NCI-H2227 treated with DMSO at 0.1 percent for 48 hours (cell line): ENCODE measurements around the gene RIPOR3.
"Not testable (repeated sequence)": the region's sequence is repeated elsewhere in the genome, so short reads cannot be mapped to it uniquely, and the experiment has no call there.

Experiments used
- DNase-seq: peaks from one replicate; lab custom pipeline; 2025; lab: John Stamatoyannopoulos, UW

The RIPOR3 gene

GRCh38 chr20:50655311-50655880 is 35.9 kb downstream of the RIPOR3 start:
- peak; percentile 66 for DNase-seq

- DNase-seq: no peak
Observed at GRCh38 chr20:50654904-50655303, 36.4 kb downstream of the RIPOR3 start.

DNA sequence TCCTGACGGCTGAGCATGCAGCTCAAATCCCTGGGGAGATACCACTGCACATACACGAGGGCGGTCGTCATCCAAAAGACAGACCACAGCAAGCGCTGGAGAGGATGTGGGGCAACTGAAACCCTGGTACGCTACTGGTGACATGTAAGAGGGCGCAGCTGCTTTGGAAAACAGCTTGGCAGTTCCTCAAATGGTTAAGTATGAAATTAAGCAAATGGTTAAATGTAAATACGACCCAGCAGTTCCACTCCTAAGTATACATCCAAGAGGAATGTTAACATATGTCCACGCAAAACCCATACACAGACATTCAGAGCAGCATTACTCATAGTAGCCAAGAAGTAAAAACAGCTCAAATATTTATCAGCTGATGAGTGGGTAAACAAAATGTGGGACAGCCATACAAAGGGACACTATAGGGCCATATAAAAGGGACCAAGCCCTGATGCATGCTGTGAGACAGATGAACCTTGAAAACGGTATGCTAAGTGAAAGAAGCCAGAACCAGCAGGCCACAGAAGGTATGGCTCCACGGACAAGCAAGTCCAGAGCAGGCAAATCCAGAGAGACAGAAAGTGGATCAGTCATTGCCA is 38.5 kb downstream of the RIPOR3 start:
- no peak for DNase-seq

- DNase-seq: no peak
Observed at GRCh38 chr20:50651676-50652075, 39.7 kb downstream of the RIPOR3 start.

GRCh38 chr20:50649590-50649989 is 41.8 kb downstream of the RIPOR3 start:
- DNase-seq: no peak

DNA sequence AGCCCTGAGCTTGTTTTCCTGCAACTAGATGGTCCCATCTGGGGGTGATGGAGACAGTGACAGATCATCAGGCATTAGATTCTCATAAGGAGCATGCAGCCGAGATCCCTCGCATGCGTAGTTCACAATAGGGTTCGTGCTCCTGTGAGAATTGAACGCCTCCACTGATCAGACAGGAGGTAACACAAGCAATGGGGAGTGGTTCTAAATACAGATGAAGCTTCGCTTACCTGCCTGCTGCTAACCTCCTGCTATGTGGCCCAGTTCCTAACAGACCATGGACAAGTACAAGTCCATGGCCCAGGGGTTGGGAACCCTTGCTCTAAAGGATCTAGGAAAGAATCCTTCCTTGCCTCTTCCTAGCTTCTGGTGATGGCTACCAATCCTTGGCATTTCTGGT is 42.7 kb downstream of the RIPOR3 start:
- DNase-seq: no peak

DNA sequence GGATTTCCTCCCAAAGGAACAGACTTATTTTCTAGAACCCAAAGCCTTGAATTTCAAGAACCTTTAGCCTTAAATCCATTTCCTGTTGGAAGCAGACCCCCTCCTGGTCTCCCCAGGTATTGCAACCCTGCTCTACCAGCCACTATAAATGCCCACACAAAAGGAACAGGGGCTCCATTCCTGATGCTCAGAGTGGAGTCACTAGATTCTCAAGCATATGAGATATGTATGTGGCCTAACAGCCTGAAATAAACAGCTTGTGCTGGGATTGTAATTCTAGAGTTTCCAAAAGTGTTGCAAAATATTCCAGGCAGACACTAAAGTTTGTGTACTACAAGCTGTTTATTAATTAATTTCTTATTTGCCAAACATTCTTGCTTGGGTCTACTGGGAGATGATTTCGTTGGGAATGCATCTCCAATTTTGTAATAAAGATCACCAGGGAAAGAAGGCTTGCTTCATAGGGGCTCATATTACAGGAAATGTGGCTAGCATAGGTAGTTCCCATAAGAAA is 44.8 kb downstream of the RIPOR3 start:
- no peak for DNase-seq

GRCh38 chr20:50645253-50646068 is 45.9 kb downstream of the RIPOR3 start:
- no peak for DNase-seq

DNA sequence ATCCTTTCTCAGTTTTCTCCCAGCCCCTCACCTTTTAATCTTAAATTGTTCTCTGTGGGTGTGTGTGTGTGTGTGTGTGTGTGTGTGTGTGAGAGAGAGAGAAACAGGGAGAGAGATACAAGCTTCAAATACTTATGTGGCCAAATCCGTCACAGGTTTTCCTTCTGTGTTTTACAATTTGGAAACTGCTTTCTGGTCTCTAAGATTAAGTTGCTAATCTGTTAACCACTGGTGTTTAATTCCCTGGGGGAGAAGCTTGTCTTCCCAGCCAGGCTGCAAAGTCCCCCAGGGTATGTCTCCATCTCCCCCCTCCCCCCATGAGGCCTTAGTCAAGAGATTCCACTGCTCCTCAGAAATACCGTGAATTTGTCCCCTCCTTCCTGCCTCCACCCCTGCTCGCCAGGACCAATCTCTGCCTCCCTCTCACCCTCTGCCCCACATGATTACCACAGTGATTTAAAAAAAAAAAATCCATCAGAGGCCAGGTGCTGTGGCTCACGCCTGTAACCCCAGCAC is 49.0 kb downstream of the RIPOR3 start:
- DNase-seq: no peak

DNA sequence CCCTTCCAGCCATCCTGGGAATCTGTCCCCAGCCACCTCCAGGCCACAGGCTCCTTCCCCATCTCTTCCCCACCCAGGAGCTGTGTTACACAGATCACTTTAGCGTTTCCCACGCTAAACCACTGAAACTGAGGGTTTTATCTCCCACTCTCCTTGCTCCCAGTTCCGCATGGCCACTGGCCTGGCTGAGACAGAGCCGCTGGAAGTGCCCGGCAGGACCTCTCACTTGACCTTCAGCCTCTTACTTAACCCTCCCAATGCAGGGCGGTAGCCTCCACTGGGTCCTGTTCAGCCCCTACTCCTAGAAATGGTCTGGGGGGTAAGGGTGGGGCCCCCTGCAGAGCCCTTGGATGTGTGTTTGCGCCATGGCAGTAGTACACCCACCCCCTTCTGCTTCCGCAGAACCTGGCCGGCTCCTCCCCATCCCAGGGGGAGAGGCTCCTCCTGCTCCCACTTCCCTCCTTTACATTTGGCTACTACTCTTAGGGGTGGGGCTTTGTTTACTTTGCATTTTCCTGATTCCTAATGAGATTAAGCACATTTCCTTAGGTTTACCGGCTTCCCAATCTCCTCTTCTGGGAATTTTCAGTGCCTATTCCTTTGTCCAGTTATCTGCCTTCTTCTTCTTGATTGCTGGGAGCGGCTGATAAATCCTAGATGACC is 49.6 kb downstream of the RIPOR3 start:
- DNase-seq: peak; percentile 12

DNA sequence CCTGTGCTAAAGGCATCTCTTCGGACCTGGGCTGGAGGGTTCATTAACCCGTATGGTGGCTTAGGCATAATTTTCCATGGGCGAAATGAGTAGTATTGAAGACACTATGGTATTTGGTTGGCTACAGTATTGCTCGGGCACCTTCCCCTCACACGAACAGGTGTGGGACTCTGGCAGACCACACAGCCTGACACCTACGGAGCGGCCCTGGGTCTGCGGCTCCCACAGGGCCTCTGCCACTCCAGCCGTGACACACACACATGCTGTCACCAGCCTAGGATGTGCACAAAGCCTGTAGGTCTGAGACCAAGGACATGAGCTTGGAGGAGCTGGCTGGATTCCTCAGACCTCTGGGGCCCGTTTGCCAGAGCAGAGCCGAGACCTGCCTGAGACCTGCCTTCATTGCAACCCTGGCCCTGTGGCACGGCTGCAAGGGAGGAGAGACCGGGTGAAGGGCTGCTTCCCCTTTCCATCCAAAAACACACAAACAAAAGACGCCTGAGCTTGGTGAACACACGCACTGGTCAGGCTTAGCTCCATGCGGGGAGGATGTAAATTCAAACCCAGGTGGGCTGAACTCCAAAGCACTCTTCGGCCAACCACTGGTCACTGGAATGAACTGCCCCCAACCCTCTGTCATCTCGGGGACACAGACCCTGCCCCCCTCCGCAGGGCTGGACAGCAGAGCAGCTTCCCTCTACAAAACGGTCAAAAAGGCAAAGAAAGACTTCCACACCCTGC is 51.2 kb downstream of the RIPOR3 start:
- DNase-seq: not testable (repeated sequence)

GRCh38 chr20:50638015-50638847 is 53.1 kb downstream of the RIPOR3 start:
- not testable (repeated sequence) for DNase-seq

GRCh38 chr20:50636601-50637540 is 54.5 kb downstream of the RIPOR3 start:
- no peak for DNase-seq

DNA sequence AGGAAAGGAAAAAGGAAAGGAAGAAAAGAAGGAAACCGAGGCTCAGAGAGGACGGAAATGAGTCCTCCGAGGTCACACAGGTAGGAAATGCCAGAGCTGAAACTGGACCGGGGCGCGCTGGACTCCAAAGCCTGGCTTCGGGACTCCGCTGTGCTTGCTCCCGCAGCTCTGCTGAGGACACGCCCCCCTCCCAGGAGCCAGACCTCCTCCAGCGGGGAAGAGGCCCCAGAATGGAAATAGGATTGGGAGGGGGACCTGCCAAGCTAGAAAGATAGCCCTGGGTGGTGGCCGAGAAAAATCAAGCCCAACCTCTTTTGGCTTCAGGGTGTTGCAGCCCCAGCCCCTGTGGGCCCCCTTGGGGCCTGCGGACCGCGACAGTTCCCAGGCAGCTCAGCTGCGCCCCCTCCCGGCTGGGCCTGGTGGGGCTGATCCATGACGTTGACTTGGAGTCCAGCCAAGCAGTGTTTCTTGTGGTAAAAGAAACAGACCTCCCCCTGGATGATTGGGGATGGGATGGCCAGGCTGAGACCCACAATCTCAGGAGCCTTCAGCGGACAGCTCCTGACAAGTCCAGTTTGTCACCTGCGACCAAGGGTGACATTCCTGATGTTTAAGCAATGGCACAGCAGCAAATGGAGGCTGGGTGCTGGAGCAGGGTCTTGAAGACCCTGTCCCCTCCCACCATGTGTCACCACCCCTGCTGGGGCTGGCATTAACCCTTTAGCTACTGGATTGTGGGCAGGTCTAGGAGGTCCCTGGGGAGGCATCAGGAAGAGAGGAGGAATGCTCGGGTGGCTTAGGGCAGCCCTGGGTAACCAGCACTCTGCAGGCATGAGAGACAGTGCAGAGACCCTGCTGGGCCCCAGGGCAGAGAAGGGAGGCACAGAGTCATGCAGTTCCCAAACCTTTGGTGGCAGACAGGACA is 55.4 kb downstream of the RIPOR3 start:
- DNase-seq: peak; percentile 46

DNA sequence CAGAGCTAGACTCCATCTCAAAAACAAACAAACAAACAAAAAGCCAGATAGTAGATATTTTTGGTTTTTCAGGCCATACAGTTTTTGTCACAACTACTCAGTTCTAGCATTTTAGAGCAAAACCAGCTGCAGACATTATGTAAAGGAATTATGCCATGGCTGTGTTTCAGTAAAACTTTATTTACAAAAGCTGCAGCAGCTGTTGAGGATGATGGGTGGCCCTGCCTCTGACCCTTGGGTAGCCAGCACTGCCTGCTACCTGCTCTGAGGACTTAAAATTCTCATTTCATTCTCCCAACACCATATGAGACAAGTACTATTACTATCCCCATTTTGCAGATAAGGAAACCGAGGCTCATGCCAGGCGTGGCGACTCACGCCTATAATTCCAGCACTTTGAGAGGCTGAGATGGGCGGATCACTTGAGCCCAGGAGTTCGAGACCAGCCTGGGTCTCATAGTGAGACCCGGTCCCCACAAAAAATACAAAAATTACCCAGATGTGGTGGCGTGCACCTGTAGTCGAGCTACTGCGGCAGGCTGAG is 56.3 kb downstream of the RIPOR3 start:
- DNase-seq: no peak

DNA sequence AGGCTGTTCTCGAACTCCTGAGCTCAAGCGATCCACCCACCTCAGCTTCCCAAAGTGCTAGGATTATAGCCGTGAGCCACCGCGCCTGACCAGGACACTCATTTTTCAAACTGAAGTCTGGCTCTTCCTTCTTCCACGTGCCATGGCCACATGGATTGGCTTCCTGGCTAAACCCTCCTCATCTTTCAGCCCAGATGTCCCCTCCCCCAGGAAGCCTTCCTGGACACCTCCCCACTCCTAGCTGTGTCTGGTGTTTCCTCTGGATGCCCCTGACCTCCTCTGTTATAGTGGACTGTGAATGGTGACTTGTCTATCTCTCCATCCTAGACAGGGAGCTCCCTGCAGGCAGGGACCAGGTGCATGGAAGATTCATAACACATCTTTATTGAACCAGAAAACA is 57.2 kb downstream of the RIPOR3 start:
- no peak for DNase-seq

- no peak for DNase-seq
Observed at GRCh38 chr20:50633361-50633760, 58.0 kb downstream of the RIPOR3 start.

GRCh38 chr20:50632701-50633100 is 58.6 kb downstream of the RIPOR3 start:
- DNase-seq: no peak
